ENCODE measurements around the gene NOC2L.

NOC2L gene

GRCh38 chr1:941015-941587 lies 18.0 kb downstream of the NOC2L start:
- no peak for DNase-seq

- DNase-seq = peak; percentile 26
Observed at GRCh38 chr1:940107-941014, 18.7 kb downstream of the NOC2L start.

GRCh38 chr1:939511-940106 lies 19.4 kb downstream of the NOC2L start:
- no peak for DNase-seq

- no peak for DNase-seq
Observed at GRCh38 chr1:938711-939489, 20.2 kb downstream of the NOC2L start.

- DNase-seq = no peak
Observed at GRCh38 chr1:938088-938683, 20.9 kb downstream of the NOC2L start.

GRCh38 chr1:937521-937920 lies 21.5 kb downstream of the NOC2L start:
- no peak for DNase-seq

DNA sequence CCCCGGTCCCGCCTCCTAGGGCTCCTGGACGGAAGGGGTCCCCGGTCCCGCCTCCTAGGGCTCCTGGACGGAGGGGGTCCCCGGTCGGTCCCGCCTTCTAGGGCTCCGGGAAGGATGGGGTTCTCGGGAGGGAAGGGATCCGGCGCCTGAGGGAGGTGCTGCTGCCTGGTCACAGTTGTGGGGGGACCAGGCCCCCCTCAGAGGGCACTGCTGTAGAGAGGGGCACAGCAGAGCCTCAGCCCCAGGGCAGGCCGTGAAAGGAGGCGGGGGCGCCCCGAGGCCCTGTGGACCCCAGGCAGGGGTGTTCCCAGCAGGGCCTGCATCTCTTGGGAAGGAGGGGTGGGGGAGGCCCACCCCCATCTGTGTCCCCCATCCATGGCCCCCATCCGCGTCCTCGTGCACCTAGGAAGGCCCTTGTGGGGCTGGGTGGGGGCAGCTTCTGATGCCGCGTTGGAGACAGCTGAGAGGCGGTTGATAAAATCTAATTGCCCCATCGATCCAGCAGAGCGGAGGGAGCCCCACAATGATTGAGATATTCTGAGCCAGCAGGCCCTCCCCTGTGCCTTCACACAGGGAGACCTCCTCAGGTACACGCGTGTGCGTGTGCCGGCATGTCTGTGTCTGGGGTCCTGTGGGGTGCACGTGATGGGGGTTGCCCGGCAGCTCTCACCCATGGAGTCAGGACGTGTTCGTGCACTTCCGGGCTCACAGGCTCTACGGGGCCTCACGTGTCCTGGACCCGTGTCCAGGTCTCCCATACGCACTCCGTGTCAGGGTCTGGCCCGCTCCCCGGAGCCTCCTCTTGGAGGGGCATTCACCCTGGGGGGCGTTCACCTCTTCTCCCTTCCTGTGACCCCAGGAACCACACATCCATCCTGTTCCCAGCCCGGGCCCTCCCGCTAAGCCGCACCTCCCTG lies 22.4 kb downstream of the NOC2L start:
- no peak for DNase-seq

- no peak for DNase-seq
Observed at GRCh38 chr1:935751-936231, 23.3 kb downstream of the NOC2L start.

GRCh38 chr1:934991-935750 lies 23.9 kb downstream of the NOC2L start:
- no peak for DNase-seq

- no peak for DNase-seq
Observed at GRCh38 chr1:933603-933940, 25.5 kb downstream of the NOC2L start.

GRCh38 chr1:932776-933602 lies 26.1 kb downstream of the NOC2L start:
- DNase-seq = no peak

GRCh38 chr1:932173-932510 lies 26.9 kb downstream of the NOC2L start:
- no peak for DNase-seq

- no peak for DNase-seq
Observed at GRCh38 chr1:931380-932172, 27.5 kb downstream of the NOC2L start.

DNA sequence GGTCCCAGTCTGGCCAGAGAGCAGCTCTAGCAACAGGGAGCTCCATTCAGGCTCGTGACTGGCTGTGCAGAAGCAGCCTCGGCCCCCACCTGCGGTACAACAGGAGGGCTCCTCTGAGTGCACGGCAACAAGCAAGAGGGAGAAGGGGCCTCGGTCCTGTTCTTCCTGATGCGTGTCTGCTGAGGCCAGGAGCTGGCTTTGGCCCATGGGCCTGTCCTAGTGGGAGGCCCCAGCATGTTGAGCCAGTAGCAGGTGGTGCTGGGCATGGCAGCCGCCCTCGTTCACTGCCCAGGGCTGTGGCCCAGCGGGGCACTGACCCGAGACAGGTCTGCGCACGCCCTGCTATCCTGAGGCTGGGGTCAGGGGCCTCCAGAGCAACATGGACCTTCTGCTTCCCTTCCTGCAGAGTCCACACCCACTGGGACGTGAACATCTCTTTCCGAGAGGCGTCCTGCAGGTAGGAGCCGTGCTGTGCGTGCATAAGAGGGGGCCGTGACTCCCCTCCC lies 28.4 kb downstream of the NOC2L start:
- DNase-seq = no peak

DNA sequence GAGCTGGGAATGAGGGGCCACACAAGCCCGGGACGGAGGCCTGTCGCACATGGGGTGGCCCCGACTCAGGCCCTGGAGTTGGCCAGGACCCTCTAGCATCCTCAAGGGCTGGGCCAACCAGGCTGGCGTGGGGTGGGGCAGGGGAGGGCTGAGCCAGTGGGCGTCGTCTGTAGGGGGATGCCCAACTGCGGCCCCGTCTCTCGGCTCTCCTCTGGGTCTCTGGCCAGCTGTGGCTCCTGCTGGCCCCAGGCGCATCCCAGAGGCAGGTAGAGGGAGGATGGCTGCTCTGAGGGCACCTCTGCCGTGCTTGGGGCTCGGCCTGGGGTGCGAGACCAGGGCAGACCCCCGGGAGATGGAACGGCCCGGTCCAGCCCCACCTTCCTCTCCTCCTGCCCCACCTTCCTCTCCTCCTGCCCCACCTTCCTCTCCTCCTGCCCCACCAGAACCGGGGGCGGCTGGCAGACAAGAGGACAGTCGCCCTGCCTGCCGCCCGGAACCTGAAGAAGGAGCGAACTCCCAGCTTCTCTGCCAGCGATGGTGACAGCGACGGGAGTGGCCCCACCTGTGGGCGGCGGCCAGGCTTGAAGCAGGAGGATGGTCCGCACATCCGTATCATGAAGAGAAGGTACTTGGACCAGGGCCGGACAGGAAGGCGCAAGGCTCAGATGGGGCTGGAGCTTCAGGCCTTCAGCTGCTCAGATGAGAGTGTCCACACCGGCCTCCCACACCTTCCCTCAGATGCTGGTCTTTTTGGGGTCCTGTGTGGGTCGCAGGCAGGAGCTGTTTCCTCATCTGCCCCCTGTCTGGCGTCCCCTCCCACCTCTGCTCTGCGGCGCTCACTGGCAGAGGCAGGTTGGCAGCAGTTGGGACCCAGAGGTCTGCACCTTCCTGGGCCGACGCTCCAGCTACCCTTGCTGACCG lies 29.1 kb downstream of the NOC2L start:
- no peak for DNase-seq

GRCh38 chr1:928825-929661 lies 30.0 kb downstream of the NOC2L start:
- no peak for DNase-seq

GRCh38 chr1:927748-928147 lies 31.3 kb downstream of the NOC2L start:
- DNase-seq = no peak

Measured in CD4-positive, alpha-beta T cell treated with Interleukin-17A for 4 hours (primary cell).